ENCODE measurements around the gene LETM1.

LETM1 gene

GRCh38 chr4:1786544-1787362, 69.2 kb downstream of the LETM1 start:
- H3K4me3 ChIP-seq (ENCODE audit: insufficient read depth, low read depth, low read length, poor library complexity, severe bottlenecking): no peak overlapping the region
- H3K36me3 ChIP-seq (ENCODE audit: control insufficient read depth, insufficient read depth, low read length): no peaks in the 10 kb centered on the region
- no peaks in the 10 kb centered on the region for H3K9me3 ChIP-seq (ENCODE audit: control insufficient read depth, low read length)
- no peak overlapping the region for H3K27ac ChIP-seq (ENCODE audit: insufficient read depth, low read length, poor library complexity, severe bottlenecking)
- no peaks in the 10 kb centered on the region for H3K4me1 ChIP-seq (ENCODE audit: control insufficient read depth, insufficient read depth, low read length, poor library complexity, severe bottlenecking)
- no peak for DNase-seq
- H3K27me3 ChIP-seq (replicated peaks; ENCODE audit: control insufficient read depth, insufficient read depth, low read length, poor library complexity, severe bottlenecking): no peaks in the 10 kb centered on the region

- Histone ChIP-seq H3K4me1 (ENCODE audit: control insufficient read depth, insufficient read depth, low read length, poor library complexity, severe bottlenecking) (no peaks in the 10 kb centered on the region), H3K36me3 (ENCODE audit: control insufficient read depth, insufficient read depth, low read length) (no peaks in the 10 kb centered on the region), H3K4me3 (ENCODE audit: insufficient read depth, low read depth, low read length, poor library complexity, severe bottlenecking) (no peak overlapping the region), H3K27ac (ENCODE audit: insufficient read depth, low read length, poor library complexity, severe bottlenecking) (no peak overlapping the region), H3K27me3 (replicated peaks; ENCODE audit: control insufficient read depth, insufficient read depth, low read length, poor library complexity, severe bottlenecking) (no peaks in the 10 kb centered on the region), H3K9me3 (ENCODE audit: control insufficient read depth, low read length) (no peaks in the 10 kb centered on the region)
- DNase-seq: no peak
These were observed 70.4 kb downstream of the LETM1 start for GRCh38 chr4:1785592-1785991.

DNA sequence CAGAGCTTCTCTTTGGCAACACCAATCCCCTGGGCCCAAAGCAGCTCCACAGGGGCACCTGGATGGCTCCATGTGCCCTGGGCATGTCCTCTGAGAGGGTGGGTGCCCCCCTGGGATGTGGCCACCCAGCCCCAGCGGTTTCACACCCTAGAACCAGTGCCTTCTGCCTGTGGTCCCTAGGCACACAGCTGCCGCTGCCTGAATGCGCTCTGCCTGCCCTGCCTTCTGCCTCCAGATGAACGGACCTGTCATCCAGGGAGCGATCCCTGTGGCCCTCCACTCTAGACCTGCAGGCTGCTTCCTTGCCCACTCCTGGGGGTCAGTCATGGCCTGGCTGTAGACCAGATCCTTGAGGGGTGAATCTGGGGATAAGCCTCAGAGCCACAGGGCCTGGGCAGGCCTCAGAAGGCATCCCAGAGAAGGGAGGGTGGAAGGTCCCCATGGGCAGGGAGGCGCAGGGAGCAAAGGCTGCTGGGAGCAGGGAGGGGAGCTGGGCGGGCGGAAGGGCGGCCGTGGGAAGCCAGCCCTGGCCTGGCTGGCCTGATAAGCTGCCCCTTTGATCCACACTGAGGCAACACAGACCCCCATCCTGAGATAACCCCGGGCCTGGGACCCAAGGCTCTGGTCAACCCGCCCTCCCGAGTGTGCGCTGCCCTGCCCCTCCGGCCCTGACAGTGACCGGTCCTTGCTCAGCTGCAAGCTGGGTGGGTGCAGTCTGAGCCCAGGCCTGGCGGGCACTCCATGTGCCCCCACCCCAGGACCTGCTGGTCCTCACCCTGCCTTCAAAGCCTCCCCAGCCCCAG, 71.0 kb downstream of the LETM1 start:
- no peak for DNase-seq
- no peak overlapping the region for H3K4me3 ChIP-seq (ENCODE audit: insufficient read depth, low read depth, low read length, poor library complexity, severe bottlenecking)
- H3K9me3 ChIP-seq (ENCODE audit: control insufficient read depth, low read length): no peaks in the 10 kb centered on the region

DNA sequence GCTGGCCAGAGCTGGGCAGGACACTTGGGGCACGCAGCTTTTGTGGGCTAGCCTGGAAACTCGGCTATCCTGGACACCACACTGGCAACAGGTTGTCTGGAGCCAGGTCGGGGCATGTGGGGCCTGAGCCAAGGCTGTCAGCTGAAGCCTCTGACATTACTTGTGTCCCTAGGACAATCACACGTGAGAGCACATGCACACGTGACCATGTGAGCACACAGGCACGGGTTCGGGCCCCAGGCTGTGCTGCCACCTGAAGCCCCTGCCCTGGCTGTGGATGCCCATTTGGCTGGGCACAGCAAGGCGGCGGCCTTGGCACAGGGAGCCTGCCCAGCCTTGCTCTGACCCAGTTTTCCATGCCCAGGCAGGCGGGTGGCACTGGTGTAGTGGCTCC, 71.6 kb downstream of the LETM1 start:
- Histone ChIP-seq H3K4me1 (ENCODE audit: control insufficient read depth, insufficient read depth, low read length, poor library complexity, severe bottlenecking) (no peaks in the 10 kb centered on the region), H3K27ac (ENCODE audit: insufficient read depth, low read length, poor library complexity, severe bottlenecking) (no peak overlapping the region), H3K4me3 (ENCODE audit: insufficient read depth, low read depth, low read length, poor library complexity, severe bottlenecking) (no peak overlapping the region), H3K27me3 (replicated peaks; ENCODE audit: control insufficient read depth, insufficient read depth, low read length, poor library complexity, severe bottlenecking) (no peaks in the 10 kb centered on the region), H3K9me3 (ENCODE audit: control insufficient read depth, low read length) (no peaks in the 10 kb centered on the region), H3K36me3 (ENCODE audit: control insufficient read depth, insufficient read depth, low read length) (no peaks in the 10 kb centered on the region)
- no peak for DNase-seq

More for the DNA sequence above, 71.0 kb downstream of the LETM1 start:
- Histone ChIP-seq H3K4me1 (ENCODE audit: control insufficient read depth, insufficient read depth, low read length, poor library complexity, severe bottlenecking) (no peaks in the 10 kb centered on the region), H3K36me3 (ENCODE audit: control insufficient read depth, insufficient read depth, low read length) (no peaks in the 10 kb centered on the region), H3K27ac (ENCODE audit: insufficient read depth, low read length, poor library complexity, severe bottlenecking) (no peak overlapping the region), H3K27me3 (replicated peaks; ENCODE audit: control insufficient read depth, insufficient read depth, low read length, poor library complexity, severe bottlenecking) (no peaks in the 10 kb centered on the region)

- Histone ChIP-seq H3K36me3 (ENCODE audit: control insufficient read depth, insufficient read depth, low read length) (no peaks in the 10 kb centered on the region), H3K4me3 (ENCODE audit: insufficient read depth, low read depth, low read length, poor library complexity, severe bottlenecking) (no peak overlapping the region), H3K9me3 (ENCODE audit: control insufficient read depth, low read length) (no peaks in the 10 kb centered on the region), H3K27ac (ENCODE audit: insufficient read depth, low read length, poor library complexity, severe bottlenecking) (no peak overlapping the region), H3K27me3 (replicated peaks; ENCODE audit: control insufficient read depth, insufficient read depth, low read length, poor library complexity, severe bottlenecking) (no peaks in the 10 kb centered on the region), H3K4me1 (ENCODE audit: control insufficient read depth, insufficient read depth, low read length, poor library complexity, severe bottlenecking) (no peaks in the 10 kb centered on the region)
- no peak for DNase-seq
These were observed 72.0 kb downstream of the LETM1 start for GRCh38 chr4:1783970-1784369.

DNA sequence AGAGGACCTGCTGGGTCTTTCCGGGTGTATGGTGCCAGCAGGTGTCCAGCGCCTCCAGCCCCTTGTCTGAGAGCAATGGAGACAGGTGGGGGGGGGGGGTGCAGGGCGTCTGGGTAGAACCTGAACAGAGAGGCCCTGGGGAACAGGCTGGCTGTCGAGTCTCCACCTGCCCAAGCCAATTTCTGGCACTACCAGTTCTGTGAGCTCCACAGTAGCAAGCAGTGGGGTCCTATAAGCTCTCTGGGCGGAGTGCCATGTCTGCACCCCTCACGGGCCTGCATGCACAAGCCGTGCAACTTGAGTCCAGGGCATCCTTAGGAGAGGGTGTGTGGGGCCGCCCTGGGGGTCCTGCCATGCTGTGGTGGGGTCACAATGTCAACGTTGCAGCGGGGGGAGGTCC, 72.9 kb downstream of the LETM1 start:
- Histone ChIP-seq H3K36me3 (ENCODE audit: control insufficient read depth, insufficient read depth, low read length) (no peaks in the 10 kb centered on the region), H3K4me1 (ENCODE audit: control insufficient read depth, insufficient read depth, low read length, poor library complexity, severe bottlenecking) (no peaks in the 10 kb centered on the region), H3K9me3 (ENCODE audit: control insufficient read depth, low read length) (no peaks in the 10 kb centered on the region), H3K4me3 (ENCODE audit: insufficient read depth, low read depth, low read length, poor library complexity, severe bottlenecking) (no peak overlapping the region), H3K27ac (ENCODE audit: insufficient read depth, low read length, poor library complexity, severe bottlenecking) (no peak overlapping the region), H3K27me3 (replicated peaks; ENCODE audit: control insufficient read depth, insufficient read depth, low read length, poor library complexity, severe bottlenecking) (no peaks in the 10 kb centered on the region)
- DNase-seq: no peak

- H3K36me3 ChIP-seq (ENCODE audit: control insufficient read depth, insufficient read depth, low read length): no peaks in the 10 kb centered on the region
- no peak overlapping the region for H3K27ac ChIP-seq (ENCODE audit: insufficient read depth, low read length, poor library complexity, severe bottlenecking)
- no peaks in the 10 kb centered on the region for H3K9me3 ChIP-seq (ENCODE audit: control insufficient read depth, low read length)
- H3K4me3 ChIP-seq (ENCODE audit: insufficient read depth, low read depth, low read length, poor library complexity, severe bottlenecking): no peak overlapping the region
- H3K4me1 ChIP-seq (ENCODE audit: control insufficient read depth, insufficient read depth, low read length, poor library complexity, severe bottlenecking): no peaks in the 10 kb centered on the region
- DNase-seq: no peak
- no peaks in the 10 kb centered on the region for H3K27me3 ChIP-seq (replicated peaks; ENCODE audit: control insufficient read depth, insufficient read depth, low read length, poor library complexity, severe bottlenecking)
These were observed 75.5 kb downstream of the LETM1 start for GRCh38 chr4:1780435-1780834.

GRCh38 chr4:1779588-1780382, 76.2 kb downstream of the LETM1 start:
- Histone ChIP-seq H3K4me1 (ENCODE audit: control insufficient read depth, insufficient read depth, low read length, poor library complexity, severe bottlenecking) (no peaks in the 10 kb centered on the region), H3K4me3 (ENCODE audit: insufficient read depth, low read depth, low read length, poor library complexity, severe bottlenecking) (no peak overlapping the region)

DNA sequence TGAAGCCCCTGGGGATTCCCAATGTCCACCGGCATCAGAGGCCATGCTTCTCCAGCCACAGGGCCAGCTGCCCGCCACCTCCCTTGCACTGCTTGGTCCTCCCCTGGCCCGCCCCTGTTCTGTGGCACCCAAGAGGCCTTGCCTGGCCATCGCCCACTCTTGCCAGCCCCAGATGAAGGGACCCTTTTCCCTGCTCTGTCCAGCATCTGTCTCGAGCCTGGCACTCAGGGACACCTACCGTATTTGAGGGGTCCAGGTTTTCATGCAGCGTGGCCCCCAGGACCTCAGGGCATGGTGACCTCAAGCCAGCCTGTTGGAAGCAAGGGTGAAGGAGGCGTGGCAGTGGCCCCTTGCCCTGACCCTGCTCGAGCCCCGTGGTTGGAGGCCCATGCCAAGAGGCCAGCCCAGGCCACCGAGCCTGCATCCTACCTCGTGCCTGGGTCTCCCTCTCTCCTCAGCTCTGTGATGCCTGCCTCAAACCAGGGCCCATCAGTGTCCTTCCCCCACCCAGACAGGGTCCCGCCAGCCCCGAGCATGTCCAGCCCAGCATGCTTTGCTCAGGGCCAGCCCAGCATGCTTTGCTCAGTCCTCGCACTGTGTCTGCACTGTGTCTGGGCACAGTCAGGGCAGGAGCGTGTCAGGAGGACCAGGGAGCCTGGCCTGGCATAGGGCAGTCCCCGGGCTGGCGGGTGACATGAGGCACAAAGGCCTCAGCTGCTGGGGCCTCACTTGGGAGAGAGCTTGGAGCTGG, 77.1 kb downstream of the LETM1 start:
- no peak overlapping the region for H3K27ac ChIP-seq (ENCODE audit: insufficient read depth, low read length, poor library complexity, severe bottlenecking)
- H3K9me3 ChIP-seq (ENCODE audit: control insufficient read depth, low read length): no peaks in the 10 kb centered on the region
- no peak for DNase-seq
- no peaks in the 10 kb centered on the region for H3K4me1 ChIP-seq (ENCODE audit: control insufficient read depth, insufficient read depth, low read length, poor library complexity, severe bottlenecking)
- no peak overlapping the region for H3K4me3 ChIP-seq (ENCODE audit: insufficient read depth, low read depth, low read length, poor library complexity, severe bottlenecking)
- H3K36me3 ChIP-seq (ENCODE audit: control insufficient read depth, insufficient read depth, low read length): no peaks in the 10 kb centered on the region
- no peaks in the 10 kb centered on the region for H3K27me3 ChIP-seq (replicated peaks; ENCODE audit: control insufficient read depth, insufficient read depth, low read length, poor library complexity, severe bottlenecking)

More at GRCh38 chr4:1779588-1780382, 76.2 kb downstream of the LETM1 start:
- Histone ChIP-seq H3K36me3 (ENCODE audit: control insufficient read depth, insufficient read depth, low read length) (no peaks in the 10 kb centered on the region), H3K9me3 (ENCODE audit: control insufficient read depth, low read length) (no peaks in the 10 kb centered on the region), H3K27me3 (replicated peaks; ENCODE audit: control insufficient read depth, insufficient read depth, low read length, poor library complexity, severe bottlenecking) (no peaks in the 10 kb centered on the region), H3K27ac (ENCODE audit: insufficient read depth, low read length, poor library complexity, severe bottlenecking) (no peak overlapping the region)
- DNase-seq: no peak

Data from effector memory CD4-positive, alpha-beta T cell (primary cell).